Measurements from ENCODE around the gene GLRA1.
"Not testable (repeated sequence)": the region's sequence is repeated elsewhere in the genome, so short reads cannot be mapped to it uniquely, and the experiment has no call there.

- not testable (repeated sequence) for TF ChIP-seq CTCF (IDR thresholded peaks at IDR 0.05 in 2 of 3, conservative IDR thresholded peaks at IDR 0.05 in 1 of 3; ENCODE audit: borderline replicate concordance in 1 of 3, insufficient read depth in 1 of 3, low read depth in 2 of 3, low read length in 2 of 3); TCF7L2 (IDR thresholded peaks at IDR 0.05; ENCODE audit: borderline replicate concordance, extremely low read depth, insufficient read depth, insufficient read length); POLR2A (IDR thresholded peaks at IDR 0.05; ENCODE audit: borderline replicate concordance, extremely low read depth, insufficient read depth, insufficient read length); SRF (IDR thresholded peaks at IDR 0.05; ENCODE audit: low read depth); SP1 (IDR thresholded peaks at IDR 0.05; ENCODE audit: low read depth); CEBPB (IDR thresholded peaks at IDR 0.05; ENCODE audit: low read depth); EZH2 (IDR thresholded peaks at IDR 0.05); EZH2phosphoT487 (IDR thresholded peaks at IDR 0.05; ENCODE audit: borderline replicate concordance)
- TF ChIP-seq, protein P1, sequence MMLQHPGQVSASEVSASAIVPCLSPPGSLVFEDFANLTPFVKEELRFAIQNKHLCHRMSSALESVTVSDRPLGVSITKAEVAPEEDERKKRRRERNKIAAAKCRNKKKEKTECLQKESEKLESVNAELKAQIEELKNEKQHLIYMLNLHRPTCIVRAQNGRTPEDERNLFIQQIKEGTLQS (IDR thresholded peaks at IDR 0.05), result not testable (repeated sequence)
- TF ChIP-seq, protein P2, sequence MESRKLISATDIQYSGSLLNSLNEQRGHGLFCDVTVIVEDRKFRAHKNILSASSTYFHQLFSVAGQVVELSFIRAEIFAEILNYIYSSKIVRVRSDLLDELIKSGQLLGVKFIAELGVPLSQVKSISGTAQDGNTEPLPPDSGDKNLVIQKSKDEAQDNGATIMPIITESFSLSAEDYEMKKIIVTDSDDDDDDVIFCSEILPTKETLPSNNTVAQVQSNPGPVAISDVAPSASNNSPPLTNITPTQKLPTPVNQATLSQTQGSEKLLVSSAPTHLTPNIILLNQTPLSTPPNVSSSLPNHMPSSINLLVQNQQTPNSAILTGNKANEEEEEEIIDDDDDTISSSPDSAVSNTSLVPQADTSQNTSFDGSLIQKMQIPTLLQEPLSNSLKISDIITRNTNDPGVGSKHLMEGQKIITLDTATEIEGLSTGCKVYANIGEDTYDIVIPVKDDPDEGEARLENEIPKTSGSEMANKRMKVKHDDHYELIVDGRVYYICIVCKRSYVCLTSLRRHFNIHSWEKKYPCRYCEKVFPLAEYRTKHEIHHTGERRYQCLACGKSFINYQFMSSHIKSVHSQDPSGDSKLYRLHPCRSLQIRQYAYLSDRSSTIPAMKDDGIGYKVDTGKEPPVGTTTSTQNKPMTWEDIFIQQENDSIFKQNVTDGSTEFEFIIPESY (IDR thresholded peaks at IDR 0.05; ENCODE audit: extremely low read depth, insufficient replicate concordance, low read length), result not testable (repeated sequence)
Measured at GRCh38 chr5:151860867-151861266, 63.8 kb downstream of the GLRA1 start.
